Heart left ventricle (tissue), 16 donors: ENCODE measurements around the gene SART1. TPM values are rescaled to one million over a fixed set of nuclear protein-coding genes. Genes with fewer than 3 reads are reported as not detected.
A peak's percentile ranks its signal among the peaks of the same experiment; 100 is the strongest.
"Not testable (repeated sequence)": the region's sequence is repeated elsewhere in the genome, so short reads cannot be mapped to it uniquely, and the experiment has no call there.

Experiments used
- ATAC-seq, 4 donors: fragments of 200-7000 bp; cut with Tn5 transposase; one replicate each; pipeline ENCODE4 v1.9.1; 2020 to 2022; ENCODE audit warnings: moderate library complexity in 4 of 4, mild to moderate bottlenecking in 3 of 4, moderate number of reproducible peaks in 1 of 4
- DNase-seq, 5 donors: peaks; one replicate each; pipeline ENCODE4 v3.0.0-alpha.2; 2020
- H3K27ac ChIP-seq, 12 donors: fragments of 200-600 bp; sonication (generic) in 4 of 12; one replicate each; pipeline versions ENCODE4 v1.5.0 to v1.8.0; 2016 to 2022; ENCODE audit warnings: mild to moderate bottlenecking in 2 of 12
- H3K27me3 ChIP-seq, 9 donors: fragments of 200-600 bp; sonication (generic) in 2 of 9; one replicate each; pipeline versions ENCODE4 v1.5.1 to v1.8.0; 2016 to 2022; ENCODE audit warnings: mild to moderate bottlenecking in 3 of 9
- H3K36me3 ChIP-seq, 9 donors: fragments of 200-600 bp; sonication (generic) in 2 of 9; one replicate each; pipeline versions ENCODE4 v1.5.0 to v1.8.0; 2018 to 2022; ENCODE audit warnings: mild to moderate bottlenecking in 2 of 9
- H3K4me1 ChIP-seq, 12 donors: fragments of 200-600 bp; sonication (generic) in 4 of 12; one replicate each; pipeline versions ENCODE4 v1.5.0 to v1.8.0; 2016 to 2022; ENCODE audit warnings: mild to moderate bottlenecking in 3 of 12
- H3K4me3 ChIP-seq, 12 donors: fragments of 200-600 bp; sonication (generic) in 4 of 12; one replicate each; pipeline versions ENCODE4 v1.5.0 to v1.8.0; 2017 to 2022; ENCODE audit warnings: mild to moderate bottlenecking in 9 of 12, moderate library complexity in 4 of 12
- H3K9me3 ChIP-seq, 12 donors: fragments of 200-600 bp; sonication (generic) in 4 of 12; one replicate each; pipeline versions ENCODE4 v1.5.0 to v1.8.0; 2016 to 2022; ENCODE audit warnings: mild to moderate bottlenecking in 1 of 12
- CTCF ChIP-seq, 12 donors: fragments of 200-600 bp; sonication (generic) in 4 of 12; IDR thresholded peaks; one replicate each; pipeline versions ENCODE4 v1.5.0 to v1.8.0; 2018 to 2022; ENCODE audit warnings: antibody characterized with exemption in 12 of 12, mild to moderate bottlenecking in 5 of 12
- POLR2A ChIP-seq, 2 donors: fragments of 450-650 bp; IDR thresholded peaks; one replicate each; pipeline ENCODE4 v1.6.1; 2017; ENCODE audit warnings: antibody characterized with exemption in 2 of 2, mild to moderate bottlenecking in 2 of 2, moderate library complexity in 2 of 2
- WGBS, 4 donors: extraction: QIAGEN DNeasy Blood & Tissue Kit in 2 of 4; methylation state at CpG; one replicate each; pipeline versions ENCODE4 v1.1.5 to v1.1.7; 2013 to 2018; 5-methylcytosine and 5-hydroxymethylcytosine counted together
- intact Hi-C, 10 donors: fragments of 100-400 bp; cut with DNase I; formaldehyde crosslinking; loops; one replicate each; pipeline versions ENCODE4 v1.11.1 to v1.14.2; 2022
- polyA plus RNA-seq, 2 donors: library from polyadenylated mRNA; stranded (reverse); fragments of 200-250 nt; gene quantifications; one replicate each; pipeline ENCODE4 v1.2.3, GENCODE V29; 2013
- total RNA-seq, 9 donors: library from RNA; depleted of rRNA in 2 of 9; stranded (reverse); fragments of >200 nt in 2 of 9; fragmentation: NEBNext Ultra II Directional in 3 of 9; extraction: Animal tissue kit (Norgen Biotek cat#: 25700) in 3 of 9; gene quantifications; one replicate each; pipeline versions ENCODE4 v1.1.0 to v1.2.4, GENCODE V29; 2016 to 2023
- donor health status: ischemic (EF 13 %, LVEDD 7.1; RV severe dilation, severe dysfunction).
- donor health status: healthy with polysubstance abuse.
- donor health status: DM: no; HTN: yes; CAD: no.
- donor health status: DM: no; HTN: no; CAD: no.
- donor health status: ischemic (EF 25% LVEDD 6.9; RV normal size, moderate dysfunction).
- donor health status: ischemic (EF 25% LVEDD 5.7; RV mildly dilated, moderate dysfunction).
- donor health status: healthy.
- donor health status: DM: yes; HTN: yes; CAD: no.
- donor health status: ischemic (EF 35%, LVEDD 5.7; RV mildly dilated, moderate dysfunction).
- donor health status: nonischemic (EF 11% LVEDD 7.7; RV severe dilation, severe dysfunction).
- donor health status: DM: yes; HTN: yes; CAD: no.
- donor health status: PGD.
- donor health status: ischemic (EF 29% LVEDD 5.4; RV normal size, mild dysfunction).
- donor health status: nonischemic (EF 23%, LVEDD 6.1; RV moderate dilation, normal function).

Gene SART1
- total and polyA plus RNA-seq, 11 donors = 21.6 to 70.1 (median 31.5) TPM

- no peaks in the 10 kb centered on the region for H3K36me3 ChIP-seq
- no peaks in the 10 kb centered on the region for H3K9me3 ChIP-seq
- ATAC-seq (peak in 1 of 4 donors; percentile 27), DNase-seq (no peak)
- H3K27me3 ChIP-seq = peaks cover 0 to 6% (median 0%) of the 10 kb centered on the region in 9 donors
- H3K4me3 ChIP-seq = no peak overlapping the region
- TF ChIP-seq CTCF (IDR thresholded peaks at IDR 0.05) = no peak
- no peak for TF ChIP-seq POLR2A (IDR thresholded peaks at IDR 0.05)
- WGBS, 4 donors = 79 to 83% (median 81%) methylated on average over 10 to 12 of the region's 12 CpGs
- intact Hi-C loops = no loop called here
- no peaks in the 10 kb centered on the region for H3K4me1 ChIP-seq
- H3K27ac ChIP-seq = no peak overlapping the region
Observed at GRCh38 chr11:65947603-65948125, 13.9 kb upstream of the SART1 start.

- ATAC-seq, intact Hi-C loops, H3K27ac ChIP-seq: not testable (repeated sequence)
Observed at GRCh38 chr11:65950711-65951110, 10.8 kb upstream of the SART1 start.

GRCh38 chr11:65951641-65952040, 9.9 kb upstream of the SART1 start:
- intact Hi-C loops, H3K4me3 ChIP-seq, H3K4me1 ChIP-seq, H3K27ac ChIP-seq, ATAC-seq, DNase-seq, H3K9me3 ChIP-seq, H3K36me3 ChIP-seq: not testable (repeated sequence)
- H3K27me3 ChIP-seq = peaks cover 0 to 11% (median 0%) of the 10 kb centered on the region in 9 donors
- 54 to 62% (median 57%) methylated on average over 3 of the region's 3 CpGs for WGBS, 4 donors

More at GRCh38 chr11:65950711-65951110, 10.8 kb upstream of the SART1 start:
- H3K4me3 ChIP-seq, DNase-seq, H3K36me3 ChIP-seq, H3K9me3 ChIP-seq, H3K4me1 ChIP-seq: not testable (repeated sequence)
- peaks cover 0 to 12% (median 0%) of the 10 kb centered on the region in 9 donors for H3K27me3 ChIP-seq
- WGBS, 4 donors = 91 to 95% (median 94%) methylated on average over 5 of the region's 5 CpGs

- DNase-seq = no peak
- 67 to 79% (median 74%) methylated on average over 6 of the region's 6 CpGs for WGBS, 4 donors
- no peak for ATAC-seq
- no peaks in the 10 kb centered on the region for H3K9me3 ChIP-seq
- H3K27ac ChIP-seq = no peak overlapping the region
- H3K4me1 ChIP-seq = no peaks in the 10 kb centered on the region
- peaks cover 0 to 11% (median 0%) of the 10 kb centered on the region in 9 donors for H3K27me3 ChIP-seq
- H3K4me3 ChIP-seq = no peak overlapping the region
- TF ChIP-seq POLR2A (IDR thresholded peaks at IDR 0.05) (no peak), CTCF (IDR thresholded peaks at IDR 0.05) (no peak)
- intact Hi-C loops = no loop called here
- no peaks in the 10 kb centered on the region for H3K36me3 ChIP-seq
Observed at GRCh38 chr11:65952052-65952521, 9.4 kb upstream of the SART1 start.

GRCh38 chr11:65953471-65953870, 8.1 kb upstream of the SART1 start:
- Histone ChIP-seq H3K9me3 (no peaks in the 10 kb centered on the region), H3K27ac (no peak overlapping the region), H3K36me3 (no peaks in the 10 kb centered on the region), H3K27me3 (peaks cover 0 to 11% (median 0%) of the 10 kb centered on the region in 9 donors), H3K4me3 (no peak overlapping the region), H3K4me1 (no peaks in the 10 kb centered on the region)
- TF ChIP-seq POLR2A (IDR thresholded peaks at IDR 0.05) = no peak
- no peak for TF ChIP-seq CTCF (IDR thresholded peaks at IDR 0.05)
- DNase-seq = no peak
- peak in 1 of 4 donors; percentile 15 for ATAC-seq
- WGBS, 4 donors = 79 to 89% (median 84%) methylated on average over 18 to 20 of the region's 20 CpGs
- intact Hi-C loops = no loop called here
